NCI-H1092 (cell line): Measurements from ENCODE around the gene SRSF9.
"Not testable (repeated sequence)": the region's sequence is repeated elsewhere in the genome, so short reads cannot be mapped to it uniquely, and the experiment has no call there.

Source experiments
- DNase-seq: peaks from one replicate; lab custom pipeline; 2025; lab: John Stamatoyannopoulos, UW

The SRSF9 gene, protein sequence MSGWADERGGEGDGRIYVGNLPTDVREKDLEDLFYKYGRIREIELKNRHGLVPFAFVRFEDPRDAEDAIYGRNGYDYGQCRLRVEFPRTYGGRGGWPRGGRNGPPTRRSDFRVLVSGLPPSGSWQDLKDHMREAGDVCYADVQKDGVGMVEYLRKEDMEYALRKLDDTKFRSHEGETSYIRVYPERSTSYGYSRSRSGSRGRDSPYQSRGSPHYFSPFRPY

GRCh38 chr12:120469450-120470149, at the start of gene SRSF9:
Gene SRSF9 (minus strand): TSS chr12:120469748. CDS start chr12:120469609, 139 bp downstream.
- DNase-seq = peak; percentile 90

GRCh38 chr12:120519324-120519723, 49.8 kb upstream of the SRSF9 start:
- not testable (repeated sequence) for DNase-seq

DNA sequence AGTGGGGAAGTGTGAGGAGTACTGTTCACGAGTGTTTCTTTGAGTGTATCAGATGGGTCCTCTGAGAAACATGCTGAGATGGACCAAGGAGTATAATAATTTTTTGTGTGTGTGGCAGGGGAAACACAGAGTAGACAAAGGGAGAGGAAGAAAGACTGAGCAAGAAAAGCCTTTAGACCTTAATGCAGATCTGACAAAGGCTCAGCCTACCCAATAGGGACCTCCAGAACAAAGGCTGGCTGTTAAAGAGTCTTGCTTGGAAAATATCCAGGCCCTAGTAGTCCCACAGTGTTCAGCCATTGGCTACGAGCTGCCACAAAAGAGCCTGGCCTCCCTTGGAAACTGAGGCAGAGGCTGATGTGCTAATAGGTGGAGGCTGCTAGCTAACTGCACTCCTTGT, 45.9 kb upstream of the SRSF9 start:
- no peak for DNase-seq

DNA sequence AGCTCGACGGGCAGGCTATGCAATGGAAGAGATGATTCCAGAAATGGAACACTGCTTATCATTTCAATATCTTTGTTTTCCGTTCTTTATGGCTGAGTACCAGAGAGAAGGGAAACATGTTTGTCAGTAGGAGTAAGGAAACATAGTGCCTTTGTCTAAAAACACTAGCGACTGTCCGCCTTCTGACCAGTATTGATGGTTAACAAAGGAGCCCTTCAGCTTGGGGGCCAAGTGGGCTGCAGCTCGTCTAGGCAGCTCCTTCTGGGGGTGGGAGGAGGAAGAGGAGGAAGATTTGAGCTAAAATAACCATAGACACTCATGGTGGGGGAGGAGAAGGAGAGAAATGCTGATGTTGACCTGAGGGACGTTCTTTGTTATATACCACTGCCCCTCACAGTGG, 44.5 kb upstream of the SRSF9 start:
- DNase-seq = no peak

- no peak for DNase-seq
These were observed 39.0 kb upstream of the SRSF9 start for GRCh38 chr12:120508537-120508936.

DNA sequence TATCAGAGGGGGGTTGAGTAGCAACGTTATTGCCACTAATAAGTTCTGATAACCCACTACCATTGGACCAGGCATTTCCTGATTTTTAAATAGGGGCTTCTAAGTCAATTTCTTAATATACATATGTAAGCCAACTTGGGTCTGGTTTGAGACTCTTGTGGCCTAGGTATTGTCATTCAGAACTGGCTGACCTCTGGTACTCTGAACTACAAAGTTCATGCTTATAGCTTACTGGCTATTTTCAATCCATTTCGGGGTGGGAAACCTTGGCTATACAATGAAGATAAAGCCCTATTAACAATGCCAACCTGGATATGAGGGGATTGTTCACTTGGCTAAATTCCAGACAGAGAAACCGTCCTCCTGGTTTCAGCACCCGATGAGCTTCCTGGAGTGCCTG, 35.0 kb upstream of the SRSF9 start:
- DNase-seq = no peak

DNA sequence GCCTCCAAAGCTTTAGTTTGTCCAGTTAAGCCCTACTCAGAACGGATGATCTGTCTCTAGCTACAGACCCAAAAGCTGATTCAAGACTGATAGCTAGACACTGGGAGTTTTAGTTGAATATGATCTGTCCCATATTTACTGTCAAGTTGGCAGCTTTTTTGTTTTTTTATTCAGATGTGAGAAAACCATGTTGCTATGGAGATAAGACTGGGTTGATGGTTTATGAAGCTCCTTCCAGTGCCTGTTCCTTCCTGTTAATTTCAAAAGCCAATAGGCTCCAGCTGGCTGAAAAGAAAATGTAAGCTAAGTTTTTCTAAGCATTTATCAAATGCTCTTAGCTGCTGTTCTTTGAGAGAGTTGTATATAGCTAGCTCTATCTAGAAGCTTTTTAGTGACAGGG, 31.0 kb upstream of the SRSF9 start:
- DNase-seq = no peak

DNA sequence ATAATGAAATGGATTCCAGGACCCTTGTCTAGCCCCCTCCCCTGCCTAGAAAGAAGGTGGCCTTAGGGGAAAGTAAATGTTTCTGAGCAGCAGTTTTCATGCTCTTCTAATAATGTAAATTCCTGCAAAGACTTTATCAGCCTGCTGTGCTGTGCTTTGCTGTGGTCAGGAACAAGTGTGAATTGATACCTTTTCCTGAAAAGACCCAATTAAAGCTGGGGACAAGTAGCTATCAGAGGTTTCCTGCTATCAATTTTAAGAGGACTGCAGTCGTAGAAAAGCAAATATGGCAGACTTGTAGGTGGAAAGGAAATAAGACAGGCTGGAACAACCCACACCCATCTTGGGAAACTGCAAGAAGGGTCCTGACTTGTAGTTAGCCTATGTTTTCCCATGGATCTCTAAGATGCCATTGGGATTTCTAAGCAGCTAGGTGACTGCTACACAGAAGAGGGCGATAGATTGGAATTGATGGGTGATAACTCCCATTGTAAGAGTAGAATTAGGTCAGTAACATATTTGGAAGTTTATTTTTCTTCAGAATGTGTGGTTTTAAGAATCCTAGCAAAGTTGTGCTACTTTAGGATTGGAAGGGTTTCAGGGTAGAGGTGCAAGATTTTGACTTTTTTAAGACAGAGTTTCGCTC, 29.4 kb upstream of the SRSF9 start:
- no peak for DNase-seq

- DNase-seq = no peak
These were observed 28.1 kb upstream of the SRSF9 start for GRCh38 chr12:120497524-120498150.

DNA sequence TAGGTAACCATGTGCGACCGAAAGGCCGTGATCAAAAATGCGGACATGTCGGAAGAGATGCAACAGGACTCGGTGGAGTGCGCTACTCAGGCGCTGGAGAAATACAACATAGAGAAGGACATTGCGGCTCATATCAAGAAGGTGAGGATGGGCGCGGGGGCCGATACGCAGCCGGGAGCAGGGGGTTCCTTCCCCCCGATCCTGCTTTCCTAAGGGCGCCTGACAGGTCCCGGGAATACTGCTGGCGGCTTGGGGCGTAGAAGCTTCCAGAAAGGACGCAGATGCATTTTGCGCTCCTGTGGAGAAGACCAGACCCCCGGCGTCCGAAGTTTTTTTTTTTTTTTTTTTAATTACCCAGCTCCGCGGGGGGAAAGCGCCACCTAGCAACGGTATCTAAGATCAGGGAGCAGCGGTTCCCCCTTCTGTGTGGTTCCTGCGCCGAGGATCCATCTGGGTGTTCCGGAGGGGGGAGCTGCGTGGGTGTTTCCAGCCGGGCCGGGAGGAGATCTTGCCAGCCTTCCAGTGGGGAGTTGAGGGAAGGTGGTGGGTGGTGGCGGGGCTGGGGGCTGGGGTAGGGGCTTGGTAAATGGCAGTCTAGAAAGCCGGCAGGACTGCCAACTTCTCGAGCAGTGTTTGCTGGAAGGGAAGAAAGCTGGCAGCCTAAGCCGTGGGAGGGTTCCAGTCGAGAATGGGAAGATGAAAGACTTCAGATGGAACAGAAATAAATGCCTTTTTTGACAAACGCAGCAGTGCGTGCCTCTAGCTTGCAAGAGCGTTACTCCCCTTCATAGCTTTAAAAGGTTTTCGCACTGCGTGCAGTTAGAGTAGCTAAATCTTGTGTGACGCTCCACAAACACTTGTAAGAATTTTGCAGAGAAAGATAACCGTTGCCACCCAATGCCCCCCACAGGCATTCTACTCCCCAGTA, 27.1 kb upstream of the SRSF9 start:
- DNase-seq = no peak

- DNase-seq = peak; percentile 91
These were observed 26.3 kb upstream of the SRSF9 start, which contains the start of gene DYNLL1 for GRCh38 chr12:120495731-120496412. Gene DYNLL1 (plus strand): TSS chr12:120496113. CDS start chr12:120496422, 309 bp downstream.

GRCh38 chr12:120495186-120495730, 25.7 kb upstream of the SRSF9 start:
- DNase-seq = no peak

DNA sequence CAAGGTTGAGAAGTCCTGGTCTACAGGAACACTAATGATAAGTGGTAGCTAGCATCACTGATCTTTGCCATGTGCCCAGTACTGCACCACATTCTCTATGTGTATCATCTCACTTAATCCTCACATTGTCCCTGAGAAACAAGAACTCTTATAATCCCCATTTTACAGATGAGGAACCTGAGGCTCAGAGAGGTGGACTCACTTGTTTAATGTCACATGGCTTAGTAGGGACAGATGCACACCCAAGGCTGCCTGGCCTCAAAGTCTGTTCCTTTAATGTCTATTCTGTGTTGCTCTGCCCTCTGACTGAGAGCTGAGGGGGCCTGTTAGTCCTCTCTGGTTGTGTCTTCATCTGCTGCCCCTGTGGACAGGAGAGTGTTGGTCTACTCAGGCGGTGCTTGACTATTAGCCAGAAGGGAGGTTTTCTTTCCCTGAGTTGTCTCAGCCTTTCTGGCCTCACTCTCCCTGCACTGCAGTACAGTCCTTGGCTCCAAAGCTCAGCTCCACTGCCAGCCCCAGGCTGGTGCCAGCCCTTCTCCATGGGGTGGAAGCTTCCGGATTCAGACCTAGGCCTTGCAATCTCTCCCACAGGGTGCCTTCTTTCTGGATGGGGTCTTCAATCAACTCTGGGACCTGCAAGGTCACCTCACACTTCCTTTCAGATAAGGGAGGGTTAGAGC, 21.4 kb upstream of the SRSF9 start:
- DNase-seq = no peak

DNA sequence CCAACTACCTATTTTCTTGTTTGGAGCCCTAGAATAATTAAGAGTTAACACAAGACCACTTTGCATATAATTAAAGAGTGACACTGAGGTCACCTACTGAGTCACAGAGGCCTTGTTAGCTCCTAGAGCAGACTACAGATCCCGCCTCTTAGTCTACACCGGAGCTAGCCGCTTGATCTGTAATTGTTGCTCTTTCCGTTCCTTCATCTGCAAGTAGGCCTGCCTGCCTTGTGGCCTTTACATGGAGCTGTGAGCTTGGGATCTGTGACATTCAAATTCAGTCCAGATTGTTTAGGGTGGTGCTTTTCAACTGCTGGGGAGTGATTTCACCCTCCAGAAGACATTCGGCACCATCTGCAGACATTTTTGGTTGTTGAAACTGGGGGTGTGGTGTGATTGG, 20.8 kb upstream of the SRSF9 start:
- DNase-seq = no peak

DNA sequence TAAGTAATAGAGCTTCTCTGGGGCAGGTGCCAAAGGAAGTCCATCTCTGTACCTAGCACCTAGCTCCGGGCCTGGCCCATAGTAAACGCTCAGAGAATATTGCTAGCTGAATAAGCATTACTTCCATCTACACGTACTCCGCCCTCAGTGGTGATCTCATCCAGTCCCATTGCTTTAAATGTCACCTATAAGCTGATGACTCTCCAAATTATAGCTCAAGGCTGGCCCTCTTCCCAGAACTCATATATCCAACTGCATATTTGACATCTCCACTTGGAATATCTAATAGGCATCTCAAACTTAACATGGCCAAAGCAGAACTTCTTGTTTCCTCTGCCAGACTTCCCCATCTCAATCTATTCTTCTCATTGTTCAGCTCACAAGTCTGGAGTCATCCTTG, 19.5 kb upstream of the SRSF9 start:
- no peak for DNase-seq

DNA sequence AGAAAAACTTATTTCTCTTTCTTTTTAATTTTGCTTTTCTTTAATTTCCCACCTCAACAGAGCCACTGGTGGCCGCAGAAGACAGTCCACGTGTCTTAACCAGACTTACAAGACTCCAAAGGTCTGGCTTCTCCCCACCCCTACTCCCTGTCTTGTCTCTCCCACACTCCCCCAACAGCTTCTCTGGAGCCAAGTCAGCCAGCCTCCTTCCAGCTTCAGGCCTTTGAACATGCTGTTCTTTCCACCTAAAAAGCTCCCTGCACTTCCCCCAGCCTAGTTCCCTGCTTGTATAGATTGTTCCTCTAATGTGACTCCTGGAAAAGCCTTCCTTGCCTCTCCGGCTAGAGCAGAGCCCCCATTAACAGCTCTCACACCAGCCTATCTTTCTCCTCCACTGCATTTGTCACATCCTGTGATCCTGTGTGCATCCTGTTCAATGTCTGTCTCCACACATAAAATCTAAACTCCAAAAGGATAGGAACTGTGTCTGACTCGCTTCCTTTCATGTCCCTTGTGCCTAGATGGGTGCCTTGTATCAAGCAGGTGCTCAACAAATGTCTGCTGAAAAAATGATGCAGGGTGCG, 18.6 kb upstream of the SRSF9 start:
- DNase-seq = no peak

DNA sequence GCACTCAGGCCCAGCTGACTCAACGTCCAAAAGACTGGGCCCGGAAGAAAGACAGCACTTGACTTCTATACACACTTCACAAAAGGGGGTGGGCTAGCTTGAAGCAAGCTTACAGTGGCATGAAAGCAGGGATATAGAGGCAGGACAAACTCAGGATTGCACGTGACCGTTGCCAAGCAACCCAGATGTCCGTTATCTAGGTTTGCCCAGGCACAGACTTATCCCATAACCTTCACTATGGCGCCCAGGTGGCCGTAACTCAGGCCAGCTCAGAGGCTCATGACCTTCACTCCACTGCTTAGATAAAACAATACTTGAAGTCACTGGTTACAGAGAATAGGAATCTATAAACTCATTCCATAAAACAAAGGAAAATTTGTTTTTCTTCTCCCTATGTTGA, 18.0 kb upstream of the SRSF9 start:
- not testable (repeated sequence) for DNase-seq

DNA sequence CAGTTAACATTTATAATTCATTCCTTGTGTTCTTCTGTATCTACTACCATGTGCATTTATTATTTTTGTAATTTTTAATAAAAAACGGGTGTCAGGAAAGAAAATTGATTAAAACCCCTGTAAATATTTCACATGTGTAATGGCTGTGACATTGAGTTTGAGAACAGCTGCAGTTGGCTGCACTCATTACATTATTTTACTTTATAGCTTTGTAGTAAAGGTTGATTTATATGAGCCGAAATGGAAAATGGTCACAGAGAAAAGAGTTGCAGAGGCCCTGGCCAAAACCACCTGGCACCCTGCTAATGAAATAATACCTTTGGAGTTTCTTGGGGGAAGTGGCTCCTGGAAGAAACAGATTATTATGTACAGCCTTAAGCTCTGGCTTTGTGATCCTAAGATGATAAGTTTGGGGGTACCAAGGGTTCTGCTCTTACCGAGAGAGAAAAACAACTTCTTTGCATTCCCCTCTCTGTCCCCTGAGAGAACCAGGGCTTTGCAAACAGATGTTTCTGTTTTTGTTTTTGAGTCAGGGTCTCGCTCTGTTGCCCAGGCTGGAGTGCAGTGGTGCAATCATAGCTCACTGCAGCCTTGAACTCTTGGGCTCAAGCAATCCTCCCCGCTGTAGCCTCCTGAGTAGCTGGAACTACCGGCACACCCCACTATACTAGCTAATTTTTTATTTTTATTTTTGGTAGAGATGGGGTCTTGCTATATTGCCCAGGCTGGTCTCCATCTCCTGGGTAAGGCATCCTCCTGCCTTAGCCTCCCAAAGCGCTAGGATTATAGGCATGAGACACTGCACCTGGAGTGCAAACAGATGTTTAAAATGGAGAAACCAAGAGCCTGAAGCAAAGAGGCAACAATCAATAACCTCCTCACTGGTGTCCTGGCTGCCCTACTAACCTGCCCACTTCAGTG, 16.7 kb upstream of the SRSF9 start:
- no peak for DNase-seq

DNA sequence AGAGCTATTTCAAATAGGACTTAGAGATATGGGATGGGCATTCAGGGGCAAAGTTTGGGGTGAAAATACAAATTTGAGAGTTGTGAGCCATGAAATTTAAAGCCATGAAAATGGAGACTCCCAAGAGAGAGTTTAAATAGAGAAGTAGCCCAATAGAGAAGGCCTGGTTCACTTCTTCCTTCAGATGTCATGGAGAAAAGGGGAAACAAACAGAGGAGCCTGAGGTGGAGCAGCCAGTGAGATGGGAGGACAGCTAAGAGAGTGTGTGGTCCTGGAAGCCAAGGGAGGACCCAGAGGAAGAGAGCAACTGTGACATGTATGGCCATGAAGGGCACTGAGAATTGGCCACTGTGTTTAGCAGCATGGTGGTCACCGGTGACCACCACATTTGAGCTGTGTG, 14.1 kb upstream of the SRSF9 start:
- DNase-seq = no peak
